Esophagus (tissue), 2 donors: Measurements from ENCODE around the gene ADD3. TPM values are rescaled to one million over a fixed set of nuclear protein-coding genes. Genes with fewer than 3 reads are reported as not detected.
"Not testable (repeated sequence)": the region's sequence is repeated elsewhere in the genome, so short reads cannot be mapped to it uniquely, and the experiment has no call there.

Experiments
- H3K27ac ChIP-seq, 2 donors: one replicate each; pipeline ENCODE4 v1.5.1; 2013; ENCODE audit warnings: low read depth in 2 of 2, mild to moderate bottlenecking in 2 of 2, inconsistent platforms in 1 of 2, low read length in 1 of 2, moderate library complexity in 1 of 2
- H3K27me3 ChIP-seq, 2 donors: one replicate each; pipeline ENCODE4 v1.6.1; 2013; ENCODE audit warnings: low read length in 2 of 2, control low read depth in 1 of 2, mild to moderate bottlenecking in 1 of 2; ENCODE audit not compliant: insufficient read depth in 2 of 2, control insufficient read depth in 1 of 2
- H3K36me3 ChIP-seq, 2 donors: one replicate each; pipeline ENCODE4 v1.6.1; 2013; ENCODE audit warnings: low read length in 1 of 2; ENCODE audit not compliant: control insufficient read depth in 2 of 2, insufficient read depth in 2 of 2
- H3K4me1 ChIP-seq, 2 donors: one replicate each; pipeline ENCODE4 v1.6.1; 2013; ENCODE audit warnings: low read length in 1 of 2; ENCODE audit not compliant: control insufficient read depth in 2 of 2, insufficient read depth in 2 of 2
- H3K4me3 ChIP-seq, 2 donors: one replicate each; pipeline ENCODE4 v1.5.1; 2013; ENCODE audit warnings: low read length in 2 of 2, mild to moderate bottlenecking in 2 of 2, low read depth in 1 of 2, moderate library complexity in 1 of 2
- H3K9me3 ChIP-seq, 2 donors: one replicate each; pipeline ENCODE4 v1.6.1; 2013; ENCODE audit warnings: mild to moderate bottlenecking in 2 of 2, low read depth in 1 of 2, low read length in 1 of 2, moderate library complexity in 1 of 2; ENCODE audit not compliant: control insufficient read depth in 2 of 2, insufficient read depth in 1 of 2
- WGBS, 2 donors: extraction: QIAGEN DNeasy Blood & Tissue Kit; methylation state at CpG; one replicate each; pipeline ENCODE4 v1.1.7; 2013; 5-methylcytosine and 5-hydroxymethylcytosine counted together
- polyA plus RNA-seq, 2 donors: library from polyadenylated mRNA; stranded (reverse); fragments of 200-250 nt; gene quantifications; one replicate each; pipeline ENCODE4 v1.2.3, GENCODE V29; 2013
- donor health status: healthy with polysubstance abuse.
- donor health status: Bipolar disorder and iron deficiency.

Gene ADD3
- polyA plus RNA-seq, 2 donors: 20.0 to 24.0 TPM

- WGBS, 2 donors: 89 to 92% methylated on average over 3 of the region's 3 CpGs
- no peak overlapping the region for H3K4me3 ChIP-seq
- no peaks in the 10 kb centered on the region for H3K27me3 ChIP-seq
Measured at GRCh38 chr10:110110338-110110737, 102.6 kb downstream of the ADD3 start.

GRCh38 chr10:110113670-110114337 is 106.0 kb downstream of the ADD3 start:
- H3K27me3 ChIP-seq: no peaks in the 10 kb centered on the region
- no peaks in the 10 kb centered on the region for H3K9me3 ChIP-seq
- H3K27ac ChIP-seq: no peak overlapping the region
- peaks cover 0 to 4% of the 10 kb centered on the region in 2 donors for H3K36me3 ChIP-seq
- 97 to 99% methylated on average over 4 of the region's 4 CpGs for WGBS, 2 donors
- H3K4me1 ChIP-seq: no peaks in the 10 kb centered on the region
- no peak overlapping the region for H3K4me3 ChIP-seq

More at GRCh38 chr10:110110338-110110737, 102.6 kb downstream of the ADD3 start:
- Histone ChIP-seq H3K4me1 (no peaks in the 10 kb centered on the region), H3K27ac (no peak overlapping the region), H3K9me3 (no peaks in the 10 kb centered on the region), H3K36me3 (peaks cover 0 to 2% of the 10 kb centered on the region in 2 donors)

GRCh38 chr10:110114668-110115067 is 106.9 kb downstream of the ADD3 start:
- WGBS, 2 donors: 94 to 96% methylated on average over 2 of the region's 2 CpGs
- H3K27me3 ChIP-seq, H3K36me3 ChIP-seq, H3K4me3 ChIP-seq, H3K27ac ChIP-seq, H3K4me1 ChIP-seq, H3K9me3 ChIP-seq: not testable (repeated sequence)

GRCh38 chr10:110115784-110116520 is 108.2 kb downstream of the ADD3 start:
- Histone ChIP-seq H3K27ac (no peak overlapping the region), H3K4me1 (no peaks in the 10 kb centered on the region), H3K27me3 (no peaks in the 10 kb centered on the region), H3K36me3 (peaks cover 0 to 4% of the 10 kb centered on the region in 2 donors), H3K9me3 (no peaks in the 10 kb centered on the region), H3K4me3 (no peak overlapping the region)
- WGBS, 2 donors: 73 to 84% methylated on average over 4 of the region's 4 CpGs

GRCh38 chr10:110118891-110119621 is 111.3 kb downstream of the ADD3 start:
- Histone ChIP-seq H3K9me3 (no peaks in the 10 kb centered on the region), H3K36me3 (peaks cover 0 to 2% of the 10 kb centered on the region in 2 donors), H3K27me3 (no peaks in the 10 kb centered on the region), H3K4me3 (no peak overlapping the region), H3K27ac (no peak overlapping the region), H3K4me1 (no peaks in the 10 kb centered on the region)
- WGBS, 2 donors: 83 to 88% methylated on average over 1 of the region's 1 CpG

- Histone ChIP-seq H3K9me3 (no peaks in the 10 kb centered on the region), H3K36me3 (peaks cover 0 to under 1% of the 10 kb centered on the region in 2 donors), H3K4me3 (no peak overlapping the region), H3K27ac (no peak overlapping the region), H3K27me3 (no peaks in the 10 kb centered on the region), H3K4me1 (no peaks in the 10 kb centered on the region)
- 88 to 93% methylated on average over 2 of the region's 2 CpGs for WGBS, 2 donors
Measured at GRCh38 chr10:110123594-110123993, 115.8 kb downstream of the ADD3 start.

- no peaks in the 10 kb centered on the region for H3K4me1 ChIP-seq
- no peaks in the 10 kb centered on the region for H3K9me3 ChIP-seq
- H3K4me3 ChIP-seq: no peak overlapping the region
- peaks cover 0 to 3% of the 10 kb centered on the region in 2 donors for H3K36me3 ChIP-seq
- H3K27me3 ChIP-seq: no peaks in the 10 kb centered on the region
- H3K27ac ChIP-seq: no peak overlapping the region
Measured at GRCh38 chr10:110129490-110129889, 121.7 kb downstream of the ADD3 start.

GRCh38 chr10:110134917-110135316 is 127.1 kb downstream of the ADD3 start:
- WGBS, 2 donors: 66 to 73% methylated on average over 3 of the region's 3 CpGs
- H3K4me1 ChIP-seq: no peaks in the 10 kb centered on the region

GRCh38 chr10:110135836-110136235 is 128.1 kb downstream of the ADD3 start:
- H3K36me3 ChIP-seq, H3K27ac ChIP-seq, H3K4me1 ChIP-seq, H3K27me3 ChIP-seq, H3K4me3 ChIP-seq, H3K9me3 ChIP-seq: not testable (repeated sequence)
- WGBS, 2 donors: 67 to 77% methylated on average over 6 of the region's 6 CpGs

More at GRCh38 chr10:110134917-110135316, 127.1 kb downstream of the ADD3 start:
- no peaks in the 10 kb centered on the region for H3K9me3 ChIP-seq
- H3K27ac ChIP-seq: no peak overlapping the region
- H3K27me3 ChIP-seq: no peaks in the 10 kb centered on the region
- H3K4me3 ChIP-seq: no peak overlapping the region
- peaks cover 0 to 3% of the 10 kb centered on the region in 2 donors for H3K36me3 ChIP-seq
